ENCODE data around the gene OR10K1.
"Not testable (repeated sequence)": the region's sequence is repeated elsewhere in the genome, so short reads cannot be mapped to it uniquely, and the experiment has no call there.

The OR10K1 gene

GRCh38 chr1:158461534-158461933 lies at the start of gene OR10K1:
TSS of gene OR10K1 (plus strand) at chr1:158461834. CDS start at chr1:158465562, 3,728 bp downstream.
- in situ Hi-C loops (cut with HindIII; ENCODE audit: low sequenced_read_pairs): no loop called here
- no peak within 1 kb of the TSS for H3K4me3 ChIP-seq (ENCODE audit: low read depth, low read length)
- DNase-seq (ENCODE audit: low read depth, low spot score): no peak
- TF ChIP-seq CTCF (IDR thresholded peaks at IDR 0.05; ENCODE audit: low read depth, low read length): no peak

- in situ Hi-C loops (cut with HindIII; ENCODE audit: low sequenced_read_pairs): no loop called here
Measured at GRCh38 chr1:158414651-158415345, 46.8 kb upstream of the OR10K1 start.

GRCh38 chr1:158417586-158417985 lies 44.0 kb upstream of the OR10K1 start:
- in situ Hi-C loops (cut with HindIII; ENCODE audit: low sequenced_read_pairs): no loop called here

More at GRCh38 chr1:158414651-158415345, 46.8 kb upstream of the OR10K1 start:
- H3K4me3 ChIP-seq (ENCODE audit: low read depth, low read length): no peak overlapping the region
- no peak for TF ChIP-seq CTCF (IDR thresholded peaks at IDR 0.05; ENCODE audit: low read depth, low read length)
- DNase-seq (ENCODE audit: low read depth, low spot score): no peak

GRCh38 chr1:158422212-158422611 lies 39.4 kb upstream of the OR10K1 start:
- no peak overlapping the region for H3K4me3 ChIP-seq (ENCODE audit: low read depth, low read length)
- no peak for TF ChIP-seq CTCF (IDR thresholded peaks at IDR 0.05; ENCODE audit: low read depth, low read length)
- no peak for DNase-seq (ENCODE audit: low read depth, low spot score)
- in situ Hi-C loops (cut with HindIII; ENCODE audit: low sequenced_read_pairs): no loop called here

More at GRCh38 chr1:158417586-158417985, 44.0 kb upstream of the OR10K1 start:
- TF ChIP-seq CTCF (IDR thresholded peaks at IDR 0.05; ENCODE audit: low read depth, low read length): no peak
- H3K4me3 ChIP-seq (ENCODE audit: low read depth, low read length): no peak overlapping the region
- no peak for DNase-seq (ENCODE audit: low read depth, low spot score)

- H3K4me3 ChIP-seq (ENCODE audit: low read depth, low read length): no peak overlapping the region
- DNase-seq (ENCODE audit: low read depth, low spot score): no peak
- TF ChIP-seq CTCF (IDR thresholded peaks at IDR 0.05; ENCODE audit: low read depth, low read length): no peak
- in situ Hi-C loops (cut with HindIII; ENCODE audit: low sequenced_read_pairs): no loop called here
Measured at GRCh38 chr1:158425027-158425426, 36.6 kb upstream of the OR10K1 start.

- in situ Hi-C loops (cut with HindIII; ENCODE audit: low sequenced_read_pairs): no loop called here
- no peak for TF ChIP-seq CTCF (IDR thresholded peaks at IDR 0.05; ENCODE audit: low read depth, low read length)
- no peak within 1 kb of the TSS for H3K4me3 ChIP-seq (ENCODE audit: low read depth, low read length)
- no peak for DNase-seq (ENCODE audit: low read depth, low spot score)
Measured at GRCh38 chr1:158426137-158426536, 35.5 kb upstream of the OR10K1 start, which contains the start of gene OR10K2. TSS of gene OR10K2 (minus strand) at chr1:158426237. CDS start at chr1:158420866, 5,371 bp downstream.

GRCh38 chr1:158430163-158430562 lies 31.5 kb upstream of the OR10K1 start:
- DNase-seq (ENCODE audit: low read depth, low spot score); H3K4me3 ChIP-seq (ENCODE audit: low read depth, low read length); in situ Hi-C loops (cut with HindIII; ENCODE audit: low sequenced_read_pairs): not testable (repeated sequence)
